Measurements from ENCODE around the gene ANKRD44.

DNA sequence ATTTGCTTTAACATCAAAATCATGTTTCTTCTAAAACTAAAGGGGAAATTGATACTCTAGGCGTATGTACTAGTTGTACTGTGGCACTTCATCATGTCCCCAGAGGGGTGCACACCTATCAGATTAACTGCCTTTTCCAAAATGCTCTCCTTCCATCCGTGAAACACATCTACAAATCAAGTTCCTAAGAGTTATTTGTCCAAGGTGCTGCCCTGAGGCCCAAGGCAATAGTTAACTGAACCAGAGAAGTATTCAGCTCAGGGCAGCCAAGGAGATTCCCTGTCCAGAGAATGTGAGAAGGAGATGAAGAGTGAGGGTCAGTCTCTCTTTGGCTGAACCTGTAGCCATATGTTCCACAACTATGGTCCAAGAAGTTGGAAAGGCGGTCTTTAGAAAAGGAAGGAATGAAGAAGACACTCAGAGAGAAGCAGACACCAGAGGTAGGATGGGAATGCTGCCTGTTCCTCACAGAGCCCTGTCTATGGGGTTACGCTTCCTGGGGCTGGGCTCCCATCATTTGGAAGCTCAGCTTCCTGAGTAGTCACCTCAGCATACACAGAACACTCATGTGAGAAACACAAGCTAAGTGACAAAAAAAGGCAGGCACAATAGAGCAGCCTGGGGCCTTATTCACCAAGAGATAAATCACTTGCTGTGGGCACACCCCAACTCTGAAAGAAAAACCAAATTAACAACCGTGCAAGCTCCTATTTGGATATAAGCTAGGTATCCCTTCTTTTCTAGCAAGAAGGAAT lies 55.6 kb downstream of the ANKRD44 start:
- TF ChIP-seq POLR2AphosphoS5 (IDR thresholded peaks at IDR 0.05; ENCODE audit: low read depth, low read length), result no peak
- TF ChIP-seq, protein P1, sequence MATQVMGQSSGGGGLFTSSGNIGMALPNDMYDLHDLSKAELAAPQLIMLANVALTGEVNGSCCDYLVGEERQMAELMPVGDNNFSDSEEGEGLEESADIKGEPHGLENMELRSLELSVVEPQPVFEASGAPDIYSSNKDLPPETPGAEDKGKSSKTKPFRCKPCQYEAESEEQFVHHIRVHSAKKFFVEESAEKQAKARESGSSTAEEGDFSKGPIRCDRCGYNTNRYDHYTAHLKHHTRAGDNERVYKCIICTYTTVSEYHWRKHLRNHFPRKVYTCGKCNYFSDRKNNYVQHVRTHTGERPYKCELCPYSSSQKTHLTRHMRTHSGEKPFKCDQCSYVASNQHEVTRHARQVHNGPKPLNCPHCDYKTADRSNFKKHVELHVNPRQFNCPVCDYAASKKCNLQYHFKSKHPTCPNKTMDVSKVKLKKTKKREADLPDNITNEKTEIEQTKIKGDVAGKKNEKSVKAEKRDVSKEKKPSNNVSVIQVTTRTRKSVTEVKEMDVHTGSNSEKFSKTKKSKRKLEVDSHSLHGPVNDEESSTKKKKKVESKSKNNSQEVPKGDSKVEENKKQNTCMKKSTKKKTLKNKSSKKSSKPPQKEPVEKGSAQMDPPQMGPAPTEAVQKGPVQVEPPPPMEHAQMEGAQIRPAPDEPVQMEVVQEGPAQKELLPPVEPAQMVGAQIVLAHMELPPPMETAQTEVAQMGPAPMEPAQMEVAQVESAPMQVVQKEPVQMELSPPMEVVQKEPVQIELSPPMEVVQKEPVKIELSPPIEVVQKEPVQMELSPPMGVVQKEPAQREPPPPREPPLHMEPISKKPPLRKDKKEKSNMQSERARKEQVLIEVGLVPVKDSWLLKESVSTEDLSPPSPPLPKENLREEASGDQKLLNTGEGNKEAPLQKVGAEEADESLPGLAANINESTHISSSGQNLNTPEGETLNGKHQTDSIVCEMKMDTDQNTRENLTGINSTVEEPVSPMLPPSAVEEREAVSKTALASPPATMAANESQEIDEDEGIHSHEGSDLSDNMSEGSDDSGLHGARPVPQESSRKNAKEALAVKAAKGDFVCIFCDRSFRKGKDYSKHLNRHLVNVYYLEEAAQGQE (IDR thresholded peaks at IDR 0.05; ENCODE audit: insufficient read depth in 1 of 2, low read depth in 2 of 2, low read length in 2 of 2), result no peak
- no peak for TF ChIP-seq TAF1 (IDR thresholded peaks at IDR 0.05; ENCODE audit: borderline replicate concordance, insufficient read depth, low read length)

Data from PFSK-1 (cell line).